ENCODE data around the gene KRT40.
A peak's percentile ranks its signal among the peaks of the same experiment; 100 is the strongest.

The KRT40 gene

GRCh38 chr17:40960144-40960543, 24.0 kb downstream of the KRT40 start:
- TF ChIP-seq CTCF (IDR thresholded peaks at IDR 0.05; ENCODE audit: control insufficient read depth, insufficient read depth, low read depth, low read length, missing control alignments) = no peak
- no peak overlapping the region for H3K4me3 ChIP-seq (ENCODE audit: control insufficient read depth, low read depth, low read length)
- no peak for DNase-seq (ENCODE audit: low read depth)

- no peak overlapping the region for H3K4me3 ChIP-seq (ENCODE audit: control insufficient read depth, low read depth, low read length)
- DNase-seq (ENCODE audit: low read depth) = no peak
- no peak for TF ChIP-seq CTCF (IDR thresholded peaks at IDR 0.05; ENCODE audit: control insufficient read depth, insufficient read depth, low read depth, low read length, missing control alignments)
These were observed 25.8 kb downstream of the KRT40 start for GRCh38 chr17:40958086-40958953.

GRCh38 chr17:40956401-40957254, 27.5 kb downstream of the KRT40 start:
- H3K4me3 ChIP-seq (ENCODE audit: control insufficient read depth, low read depth, low read length) = no peak overlapping the region
- TF ChIP-seq CTCF (IDR thresholded peaks at IDR 0.05; ENCODE audit: control insufficient read depth, insufficient read depth, low read depth, low read length, missing control alignments) = no peak
- DNase-seq (ENCODE audit: low read depth) = peak; percentile 99

GRCh38 chr17:40953881-40954280, 30.2 kb downstream of the KRT40 start:
- TF ChIP-seq CTCF (IDR thresholded peaks at IDR 0.05; ENCODE audit: control insufficient read depth, insufficient read depth, low read depth, low read length, missing control alignments) = no peak
- peak; percentile 95 for DNase-seq (ENCODE audit: low read depth)
- H3K4me3 ChIP-seq (ENCODE audit: control insufficient read depth, low read depth, low read length) = no peak overlapping the region

- TF ChIP-seq CTCF (IDR thresholded peaks at IDR 0.05; ENCODE audit: control insufficient read depth, insufficient read depth, low read depth, low read length, missing control alignments) = no peak
- peak; percentile 97 for DNase-seq (ENCODE audit: low read depth)
These were observed 31.5 kb downstream of the KRT40 start for GRCh38 chr17:40952661-40953060.

GRCh38 chr17:40952154-40952553, 32.0 kb downstream of the KRT40 start:
- no peak for DNase-seq (ENCODE audit: low read depth)
- no peak overlapping the region for H3K4me3 ChIP-seq (ENCODE audit: control insufficient read depth, low read depth, low read length)
- no peak for TF ChIP-seq CTCF (IDR thresholded peaks at IDR 0.05; ENCODE audit: control insufficient read depth, insufficient read depth, low read depth, low read length, missing control alignments)

More at GRCh38 chr17:40952661-40953060, 31.5 kb downstream of the KRT40 start:
- no peak overlapping the region for H3K4me3 ChIP-seq (ENCODE audit: control insufficient read depth, low read depth, low read length)

Data from AG09309 (cell line).